KMS-11 (cell line): Measurements from ENCODE around the gene TUNAR.

Experiments
- H2AFZ ChIP-seq: fragments of 200-600 bp; sonication (generic); 2 replicates; pipeline ENCODE4 v1.6.1; 2016; ENCODE audit warnings: antibody characterized with exemption, mixed run types, low read depth
- H3K27ac ChIP-seq: fragments of 200-600 bp; sonication (generic); 2 replicates; pipeline ENCODE4 v1.6.1; 2016; ENCODE audit warnings: mild to moderate bottlenecking, mixed run types
- H3K27me3 ChIP-seq: fragments of 200-600 bp; sonication (generic); 2 replicates; pipeline ENCODE4 v1.6.1; 2017; ENCODE audit warnings: mild to moderate bottlenecking, low read depth, mixed run types, moderate library complexity; ENCODE audit not compliant: insufficient read depth
- H3K36me3 ChIP-seq: fragments of 200-600 bp; sonication (generic); 2 replicates; pipeline ENCODE4 v1.6.1; 2017; ENCODE audit warnings: mild to moderate bottlenecking, mixed run types; ENCODE audit not compliant: insufficient read depth
- H3K4me1 ChIP-seq: fragments of 200-600 bp; sonication (generic); 2 replicates; pipeline ENCODE4 v1.6.1; 2016; ENCODE audit warnings: mild to moderate bottlenecking, low read depth, mixed run types; ENCODE audit not compliant: poor library complexity, severe bottlenecking
- H3K4me2 ChIP-seq: fragments of 200-600 bp; sonication (generic); 2 replicates; pipeline ENCODE4 v1.7.0; 2016; ENCODE audit warnings: mild to moderate bottlenecking, mixed run types
- H3K4me3 ChIP-seq: fragments of 200-600 bp; sonication (generic); IDR thresholded peaks from 2 replicates; pipeline ENCODE4 v1.6.1; 2017; ENCODE audit warnings: low read depth, low read length, mixed read lengths; ENCODE audit not compliant: insufficient read depth
- H3K79me2 ChIP-seq: fragments of 200-600 bp; sonication (generic); 2 replicates; pipeline ENCODE4 v1.6.1; 2016; ENCODE audit warnings: low read depth, mixed run types; ENCODE audit not compliant: insufficient read depth
- H3K9ac ChIP-seq: fragments of 200-600 bp; sonication (generic); 2 replicates; pipeline ENCODE4 v1.6.1; 2016; ENCODE audit warnings: mild to moderate bottlenecking, mixed run types
- H4K20me1 ChIP-seq: fragments of 200-600 bp; sonication (generic); 2 replicates; pipeline ENCODE4 v1.6.1; 2016; ENCODE audit warnings: mild to moderate bottlenecking, mixed run types; ENCODE audit not compliant: insufficient read depth
- TF ChIP-seq, protein P1 (sequence below): fragments of 200-600 bp; sonication (generic); conservative IDR thresholded peaks from 2 replicates; pipeline ENCODE4 v1.6.1; 2017; ENCODE audit warnings: low read depth, mild to moderate bottlenecking, antibody characterized with exemption, low read length, moderate library complexity, mixed read lengths

Gene TUNAR

DNA sequence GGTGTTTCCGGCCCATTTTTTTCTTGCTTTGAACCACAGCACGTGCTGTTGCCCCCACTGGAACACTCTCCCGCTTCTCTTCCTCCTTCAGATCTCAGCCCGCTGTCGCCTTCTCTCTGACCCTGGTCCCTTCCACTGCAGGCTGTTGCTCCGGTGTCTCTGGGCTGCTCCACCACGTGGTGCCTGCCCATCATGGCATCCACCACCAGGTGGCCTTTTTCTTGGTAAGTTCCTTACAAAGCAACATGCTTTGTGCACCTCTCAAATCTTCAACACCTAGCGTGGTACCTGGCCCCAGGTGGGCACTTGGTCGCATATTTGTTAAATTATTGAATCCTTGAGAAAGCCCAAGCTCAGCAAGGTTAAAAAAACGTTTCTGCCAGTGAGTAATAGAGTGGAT lies 19.1 kb downstream of the TUNAR start:
- Histone ChIP-seq H3K4me3 (no peak overlapping the region), H4K20me1 (no peaks in the 10 kb centered on the region), H3K9ac (no peak overlapping the region), H3K4me2 (no peak overlapping the region), H3K27ac (no peak overlapping the region), H3K4me1 (no peaks in the 10 kb centered on the region), H3K79me2 (no peaks in the 10 kb centered on the region), H3K36me3 (no peaks in the 10 kb centered on the region), H3K27me3 (no peaks in the 10 kb centered on the region), H2AFZ (no peak overlapping the region)
- TF ChIP-seq, protein P1, sequence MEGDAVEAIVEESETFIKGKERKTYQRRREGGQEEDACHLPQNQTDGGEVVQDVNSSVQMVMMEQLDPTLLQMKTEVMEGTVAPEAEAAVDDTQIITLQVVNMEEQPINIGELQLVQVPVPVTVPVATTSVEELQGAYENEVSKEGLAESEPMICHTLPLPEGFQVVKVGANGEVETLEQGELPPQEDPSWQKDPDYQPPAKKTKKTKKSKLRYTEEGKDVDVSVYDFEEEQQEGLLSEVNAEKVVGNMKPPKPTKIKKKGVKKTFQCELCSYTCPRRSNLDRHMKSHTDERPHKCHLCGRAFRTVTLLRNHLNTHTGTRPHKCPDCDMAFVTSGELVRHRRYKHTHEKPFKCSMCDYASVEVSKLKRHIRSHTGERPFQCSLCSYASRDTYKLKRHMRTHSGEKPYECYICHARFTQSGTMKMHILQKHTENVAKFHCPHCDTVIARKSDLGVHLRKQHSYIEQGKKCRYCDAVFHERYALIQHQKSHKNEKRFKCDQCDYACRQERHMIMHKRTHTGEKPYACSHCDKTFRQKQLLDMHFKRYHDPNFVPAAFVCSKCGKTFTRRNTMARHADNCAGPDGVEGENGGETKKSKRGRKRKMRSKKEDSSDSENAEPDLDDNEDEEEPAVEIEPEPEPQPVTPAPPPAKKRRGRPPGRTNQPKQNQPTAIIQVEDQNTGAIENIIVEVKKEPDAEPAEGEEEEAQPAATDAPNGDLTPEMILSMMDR, result peak; percentile 39

DNA sequence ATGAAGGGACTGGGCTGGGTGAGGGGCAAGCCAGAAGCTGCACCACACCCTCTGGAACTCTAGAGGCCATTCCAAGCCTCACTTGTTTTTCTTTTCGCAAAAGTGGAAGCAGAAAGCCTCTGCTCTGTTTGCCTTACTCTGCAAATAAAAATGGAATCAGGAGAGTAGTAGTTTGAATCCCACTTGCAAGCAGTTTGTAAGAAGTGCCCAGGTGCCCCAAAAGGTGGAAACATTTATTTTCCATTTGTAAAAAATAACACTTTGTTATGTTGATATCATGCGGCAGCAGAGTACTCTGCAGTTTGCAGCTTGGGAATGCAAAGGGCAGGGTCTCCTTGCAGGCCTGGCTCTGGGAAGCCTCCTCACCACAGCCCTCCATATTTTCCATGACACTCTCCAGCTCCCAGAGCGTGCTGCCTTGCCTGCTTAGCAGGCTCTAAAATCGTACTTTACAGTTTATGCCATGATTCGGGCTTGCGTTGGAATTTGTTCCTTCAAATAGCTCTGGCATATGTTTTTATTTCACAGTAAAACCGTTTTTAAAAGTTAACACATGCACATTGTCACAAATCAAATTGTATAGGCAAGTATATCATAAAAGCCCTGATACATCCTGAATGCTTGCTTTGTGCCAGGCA lies 20.0 kb downstream of the TUNAR start:
- no peak overlapping the region for H3K27ac ChIP-seq
- H3K79me2 ChIP-seq, result no peaks in the 10 kb centered on the region
- H3K36me3 ChIP-seq, result no peaks in the 10 kb centered on the region
- H3K27me3 ChIP-seq, result no peaks in the 10 kb centered on the region
- no peaks in the 10 kb centered on the region for H4K20me1 ChIP-seq
- H3K4me2 ChIP-seq, result no peak overlapping the region
- H3K4me1 ChIP-seq, result no peaks in the 10 kb centered on the region
- H3K4me3 ChIP-seq, result no peak overlapping the region
- H3K9ac ChIP-seq, result no peak overlapping the region
- no peak overlapping the region for H2AFZ ChIP-seq
- TF ChIP-seq, protein P1, result no peak

DNA sequence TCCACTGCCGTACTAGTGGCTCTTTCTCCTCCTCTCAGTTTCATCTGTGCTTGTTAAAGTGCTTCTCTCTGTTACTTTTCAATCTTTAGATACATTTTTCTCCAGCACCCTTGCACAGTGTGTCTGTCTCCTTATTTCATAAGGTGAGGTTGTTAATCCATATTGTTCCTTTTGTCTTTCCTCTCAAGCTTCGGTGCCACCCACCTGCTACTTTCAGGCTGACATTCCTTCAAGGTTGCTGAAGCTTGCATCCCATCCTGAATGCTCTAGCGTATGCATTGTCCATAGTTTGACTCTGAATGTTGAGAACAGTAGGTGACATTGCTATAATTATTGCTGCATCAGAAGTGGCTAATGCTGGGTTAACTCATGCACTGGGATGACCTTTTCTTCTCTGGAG lies 20.6 kb downstream of the TUNAR start:
- no peak overlapping the region for H3K4me2 ChIP-seq
- H3K27ac ChIP-seq, result no peak overlapping the region
- no peak overlapping the region for H3K9ac ChIP-seq
- no peaks in the 10 kb centered on the region for H4K20me1 ChIP-seq
- H3K4me3 ChIP-seq, result no peak overlapping the region
- no peaks in the 10 kb centered on the region for H3K79me2 ChIP-seq
- no peaks in the 10 kb centered on the region for H3K27me3 ChIP-seq
- no peaks in the 10 kb centered on the region for H3K36me3 ChIP-seq
- H2AFZ ChIP-seq, result no peak overlapping the region
- no peaks in the 10 kb centered on the region for H3K4me1 ChIP-seq
- TF ChIP-seq, protein P1, result no peak

DNA sequence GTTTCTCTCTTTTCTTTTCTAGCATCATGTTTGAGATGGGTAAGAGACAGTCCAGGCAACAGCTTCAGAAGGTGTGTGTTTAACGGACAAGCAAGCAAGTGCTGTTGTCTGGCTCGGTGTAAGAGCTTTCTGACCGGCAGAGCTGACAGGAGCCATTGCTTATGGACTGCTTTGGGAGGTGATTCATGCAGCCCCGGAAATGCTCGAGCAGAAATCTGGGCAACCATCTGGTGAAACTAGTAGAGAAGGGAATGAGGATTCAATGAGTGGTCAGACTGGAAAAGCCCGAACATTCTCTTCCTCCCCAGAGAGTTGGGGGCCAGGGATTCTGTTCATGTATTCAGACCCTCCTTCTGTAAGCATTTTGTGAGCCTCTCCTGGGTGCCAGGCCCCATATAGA lies 24.4 kb downstream of the TUNAR start:
- Histone ChIP-seq H3K4me2 (no peak overlapping the region), H3K36me3 (no peaks in the 10 kb centered on the region)

More for the DNA sequence above, 24.4 kb downstream of the TUNAR start:
- TF ChIP-seq, protein P1, result no peak
- Histone ChIP-seq H3K79me2 (no peaks in the 10 kb centered on the region), H4K20me1 (no peaks in the 10 kb centered on the region), H2AFZ (no peak overlapping the region), H3K27me3 (no peaks in the 10 kb centered on the region), H3K9ac (no peak overlapping the region), H3K4me1 (no peaks in the 10 kb centered on the region), H3K27ac (no peak overlapping the region), H3K4me3 (no peak overlapping the region)
